Measurements from ENCODE around the gene CPHXL2.

The CPHXL2 gene

GRCh38 chr16:75676909-75677308 is at the start of gene CPHXL2:
CPHXL2 (minus strand) TSS chr16:75677009; CDS start chr16:75676999, 10 bp downstream.
- no peak for DNase-seq (ENCODE audit: low read depth, low spot score)

- no peak for DNase-seq (ENCODE audit: low read depth, low spot score)
Observed at GRCh38 chr16:75726390-75726789, 49.6 kb upstream of the CPHXL2 start, which contains the start of gene CPHXL. CPHXL (minus strand) TSS chr16:75726490; CDS start chr16:75726442, 48 bp downstream.

GRCh38 chr16:75718452-75718851 is 41.6 kb upstream of the CPHXL2 start:
- no peak for DNase-seq (ENCODE audit: low read depth, low spot score)

GRCh38 chr16:75714661-75715060 is 37.9 kb upstream of the CPHXL2 start:
- no peak for DNase-seq (ENCODE audit: low read depth, low spot score)

GRCh38 chr16:75710344-75710743 is 33.5 kb upstream of the CPHXL2 start:
- no peak for DNase-seq (ENCODE audit: low read depth, low spot score)

- no peak for DNase-seq (ENCODE audit: low read depth, low spot score)
Observed at GRCh38 chr16:75703306-75703705, 26.5 kb upstream of the CPHXL2 start.

GRCh38 chr16:75702242-75702641 is 25.4 kb upstream of the CPHXL2 start:
- DNase-seq (ENCODE audit: low read depth, low spot score) = no peak

- DNase-seq (ENCODE audit: low read depth, low spot score) = no peak
Observed at GRCh38 chr16:75701361-75701760, 24.6 kb upstream of the CPHXL2 start, which contains the start of gene DUXB. DUXB (minus strand) TSS chr16:75701461; CDS start chr16:75701418, 43 bp downstream.

GRCh38 chr16:75697571-75697970 is 20.8 kb upstream of the CPHXL2 start:
- no peak for DNase-seq (ENCODE audit: low read depth, low spot score)

GRCh38 chr16:75695708-75696107 is 18.9 kb upstream of the CPHXL2 start:
- DNase-seq (ENCODE audit: low read depth, low spot score) = no peak

- no peak for DNase-seq (ENCODE audit: low read depth, low spot score)
Observed at GRCh38 chr16:75687361-75687760, 10.6 kb upstream of the CPHXL2 start.

- DNase-seq (ENCODE audit: low read depth, low spot score) = no peak
Observed at GRCh38 chr16:75682308-75682707, 5.5 kb upstream of the CPHXL2 start.

- DNase-seq (ENCODE audit: low read depth, low spot score) = no peak
Observed at GRCh38 chr16:75679366-75679765, 2.6 kb upstream of the CPHXL2 start.

GRCh38 chr16:75667503-75667902 is 9.3 kb downstream of the CPHXL2 start:
- DNase-seq (ENCODE audit: low read depth, low spot score) = no peak

GRCh38 chr16:75660726-75661302 is 16.0 kb downstream of the CPHXL2 start:
- DNase-seq (ENCODE audit: low read depth, low spot score) = no peak

GRCh38 chr16:75660321-75660720 is 16.5 kb downstream of the CPHXL2 start:
- DNase-seq (ENCODE audit: low read depth, low spot score) = no peak

GRCh38 chr16:75658175-75658574 is 18.6 kb downstream of the CPHXL2 start:
- no peak for DNase-seq (ENCODE audit: low read depth, low spot score)

- no peak for DNase-seq (ENCODE audit: low read depth, low spot score)
Observed at GRCh38 chr16:75653922-75654321, 22.9 kb downstream of the CPHXL2 start.

- DNase-seq (ENCODE audit: low read depth, low spot score) = peak; percentile 82
Observed at GRCh38 chr16:75648265-75649076, 28.3 kb downstream of the CPHXL2 start.

GRCh38 chr16:75647492-75648264 is 29.1 kb downstream of the CPHXL2 start, which contains the start of the genes KARS1 and TERF2IP:
KARS1 (minus strand) TSS chr16:75647665; CDS start chr16:75647639, 26 bp downstream.
TERF2IP (plus strand) TSS chr16:75647773; CDS start chr16:75647883, 110 bp downstream.
- peak; percentile 97 for DNase-seq (ENCODE audit: low read depth, low spot score)

- no peak for DNase-seq (ENCODE audit: low read depth, low spot score)
Observed at GRCh38 chr16:75647112-75647491, 29.7 kb downstream of the CPHXL2 start.
